HG03159 (cell line): ENCODE data around the gene VGLL4.

ENCODE experiments used
- ATAC-seq: cut with Tn5 transposase; IDR thresholded peaks from one replicate; pipeline ENCODE4 v1.9.1; 2021; ENCODE audit warnings: mild to moderate bottlenecking, moderate library complexity; ENCODE audit not compliant: unreplicated experiment

Gene VGLL4

DNA sequence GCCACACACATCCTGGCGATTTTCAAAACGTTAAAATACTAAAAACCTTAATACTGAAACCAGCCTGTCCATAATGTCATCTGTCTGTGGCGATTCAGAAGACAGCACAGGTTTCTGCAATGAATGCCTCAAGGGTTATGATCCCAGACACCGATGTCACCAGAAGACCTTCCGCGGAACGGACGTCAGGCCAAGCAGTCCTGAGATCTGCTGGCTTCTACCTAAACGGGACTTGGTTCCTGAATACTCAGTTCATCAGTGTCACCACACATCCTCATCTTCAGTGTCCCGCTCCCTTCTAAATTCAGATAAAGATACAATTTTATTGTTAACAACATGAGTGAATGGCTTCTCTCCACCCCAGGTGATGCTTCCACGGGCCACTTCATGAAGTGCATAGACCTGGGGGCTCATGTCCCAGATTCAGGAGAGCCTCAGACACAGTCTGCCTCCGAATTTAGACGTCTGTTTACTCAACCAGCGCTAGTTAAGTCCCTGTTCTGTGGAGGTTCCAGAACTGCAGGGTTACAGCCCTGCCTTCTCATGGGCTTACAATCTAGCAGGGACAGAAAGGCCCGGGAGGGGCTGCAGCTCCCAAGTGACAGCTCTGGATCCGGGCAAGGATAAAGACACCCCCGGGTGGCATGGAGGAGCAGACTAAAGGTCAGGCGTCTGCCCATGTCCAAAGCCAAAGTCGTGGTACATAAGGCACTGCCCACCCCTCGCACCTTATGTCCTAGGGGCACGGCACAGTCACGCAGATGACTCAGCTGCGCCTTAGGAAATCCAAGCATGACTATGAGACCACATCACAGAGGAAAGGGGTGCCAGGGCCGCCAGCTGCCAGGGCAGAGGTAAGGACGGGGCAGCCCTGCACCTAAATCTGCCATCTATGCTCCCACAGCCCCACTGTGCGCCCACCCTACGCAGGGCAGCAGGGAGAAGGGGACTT is 75.9 kb downstream of the VGLL4 start:
- ATAC-seq: no peak

GRCh38 chr3:11566916-11567315 is 76.8 kb downstream of the VGLL4 start:
- no peak for ATAC-seq

GRCh38 chr3:11566478-11566877 is 77.2 kb downstream of the VGLL4 start:
- ATAC-seq: no peak

DNA sequence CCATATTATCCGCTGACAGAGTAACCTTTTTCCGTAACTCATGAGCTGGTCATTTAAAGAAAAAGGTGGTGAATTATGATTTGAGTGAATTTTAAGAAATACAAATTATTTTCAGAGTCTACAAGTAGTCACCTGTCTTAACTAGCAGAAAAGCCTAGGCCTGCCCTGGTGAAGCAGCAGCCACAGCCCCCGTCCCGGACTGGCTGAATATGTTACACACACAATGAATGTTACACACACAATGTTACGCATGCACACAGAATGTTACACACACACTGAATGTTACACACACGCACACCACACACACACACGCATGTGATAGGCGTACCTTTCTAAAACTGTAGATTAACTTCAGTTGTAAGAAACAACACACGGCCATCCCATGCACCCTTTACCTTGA is 77.8 kb downstream of the VGLL4 start:
- ATAC-seq: no peak

- ATAC-seq: no peak
Measured at GRCh38 chr3:11565492-11565891, 78.2 kb downstream of the VGLL4 start.

GRCh38 chr3:11565072-11565471 is 78.6 kb downstream of the VGLL4 start:
- ATAC-seq: no peak

- ATAC-seq: no peak
Measured at GRCh38 chr3:11564577-11565001, 79.1 kb downstream of the VGLL4 start.

DNA sequence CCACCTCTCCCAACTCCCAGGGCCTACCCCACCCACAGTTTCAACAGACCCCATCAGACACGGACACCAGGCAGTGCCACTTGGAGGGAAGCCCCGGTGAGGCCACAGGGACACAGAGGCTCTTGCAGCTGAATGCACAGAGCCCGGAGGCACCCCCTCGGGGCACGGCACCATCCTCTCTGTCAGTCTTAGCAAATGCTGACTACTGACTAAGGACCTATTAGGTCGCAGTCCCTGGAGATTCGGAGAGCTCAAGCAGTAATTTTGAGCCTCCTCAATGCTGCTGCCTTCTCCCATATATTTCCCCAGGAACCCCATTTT is 79.9 kb downstream of the VGLL4 start:
- ATAC-seq: no peak

- no peak for ATAC-seq
Measured at GRCh38 chr3:11563159-11563864, 80.4 kb downstream of the VGLL4 start.

DNA sequence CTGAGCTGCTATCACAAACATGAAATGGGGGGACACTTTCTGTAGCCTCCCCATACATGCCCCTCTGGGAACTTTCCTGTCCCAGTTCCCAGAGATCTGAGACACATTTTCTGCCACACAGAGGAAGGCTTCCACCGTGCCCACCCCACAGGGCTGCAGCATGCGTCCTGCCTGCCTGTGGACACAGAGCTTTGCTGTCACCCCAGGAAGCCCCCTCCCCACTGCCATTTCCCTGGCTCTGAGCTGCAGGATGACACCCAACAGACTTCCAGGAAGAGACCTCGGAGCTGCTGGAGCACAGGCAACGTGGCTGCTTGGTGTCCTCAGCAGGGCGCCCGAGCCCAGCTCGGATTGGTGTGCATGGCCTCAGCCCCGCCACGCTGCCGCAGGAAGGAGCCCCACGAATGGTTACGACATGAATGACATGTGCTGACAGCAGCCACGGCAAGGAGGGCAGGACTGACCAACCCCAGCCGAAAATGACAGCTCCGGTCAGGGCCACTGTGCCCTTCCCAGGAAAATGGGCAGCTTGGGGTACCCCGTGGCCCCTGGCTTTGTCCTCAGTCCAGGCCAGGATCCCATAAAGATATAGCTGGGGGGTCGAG is 81.3 kb downstream of the VGLL4 start:
- ATAC-seq: no peak

DNA sequence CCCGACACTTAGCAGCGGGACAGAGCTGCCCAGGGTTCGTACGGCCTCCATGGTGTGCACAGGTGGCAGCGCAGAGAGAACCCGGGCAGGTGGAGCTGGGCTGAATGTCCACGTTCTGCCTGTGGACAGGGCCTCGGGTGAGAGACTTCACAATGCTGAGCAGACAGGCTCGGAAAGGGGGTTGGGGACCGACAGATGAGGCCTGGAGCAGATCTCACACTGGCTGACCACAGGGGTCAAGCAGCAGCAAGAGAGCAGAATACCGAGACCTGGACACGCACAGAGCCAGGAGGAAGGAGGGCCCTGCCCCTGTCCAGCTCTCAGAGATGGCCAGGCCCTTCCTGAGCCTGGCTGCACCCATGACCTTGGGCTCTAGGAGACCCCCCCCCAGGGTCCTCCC is 83.0 kb downstream of the VGLL4 start:
- ATAC-seq: no peak

DNA sequence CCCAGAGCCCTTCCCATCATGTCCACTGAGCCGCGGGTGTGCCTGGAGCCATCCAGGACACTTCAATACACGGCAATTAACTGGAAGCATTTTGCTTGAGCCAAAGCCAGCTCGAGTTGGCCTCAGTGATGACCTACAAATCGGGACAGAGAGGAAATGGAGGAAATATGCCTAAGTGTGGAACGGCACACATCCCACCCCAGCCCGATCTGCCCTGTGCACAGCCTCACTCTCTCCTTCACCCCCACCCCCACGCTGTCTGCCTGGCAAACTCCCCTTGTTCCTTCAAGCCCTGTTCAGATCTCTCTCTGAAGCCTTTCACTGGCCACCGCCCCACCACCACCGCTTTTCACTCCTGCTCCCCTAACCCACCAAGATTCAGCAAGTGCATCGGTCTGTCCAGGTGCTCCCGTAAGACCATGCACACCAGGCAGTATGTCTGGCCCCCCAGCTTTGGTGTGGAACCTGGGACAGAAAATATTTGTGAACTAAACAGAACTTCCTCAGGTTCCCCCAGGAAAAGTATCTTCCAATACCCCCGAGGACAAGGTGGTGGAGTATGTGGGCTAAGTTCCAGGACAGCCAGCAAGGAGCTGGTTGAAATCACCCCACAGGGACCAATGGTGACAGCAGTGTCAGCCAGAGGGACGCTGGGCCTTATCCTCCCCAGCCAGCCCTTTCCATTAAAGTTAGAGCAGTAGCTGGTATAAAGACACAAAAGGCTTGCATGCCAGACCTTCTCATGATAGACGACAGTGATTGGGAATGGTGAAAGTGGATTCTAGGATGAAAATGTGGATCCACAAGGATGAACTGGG is 83.7 kb downstream of the VGLL4 start:
- ATAC-seq: no peak

- no peak for ATAC-seq
Measured at GRCh38 chr3:11558918-11559815, 84.5 kb downstream of the VGLL4 start.

- ATAC-seq: no peak
Measured at GRCh38 chr3:11558411-11558903, 85.3 kb downstream of the VGLL4 start.

- ATAC-seq: no peak
Measured at GRCh38 chr3:11558002-11558401, 85.7 kb downstream of the VGLL4 start.

DNA sequence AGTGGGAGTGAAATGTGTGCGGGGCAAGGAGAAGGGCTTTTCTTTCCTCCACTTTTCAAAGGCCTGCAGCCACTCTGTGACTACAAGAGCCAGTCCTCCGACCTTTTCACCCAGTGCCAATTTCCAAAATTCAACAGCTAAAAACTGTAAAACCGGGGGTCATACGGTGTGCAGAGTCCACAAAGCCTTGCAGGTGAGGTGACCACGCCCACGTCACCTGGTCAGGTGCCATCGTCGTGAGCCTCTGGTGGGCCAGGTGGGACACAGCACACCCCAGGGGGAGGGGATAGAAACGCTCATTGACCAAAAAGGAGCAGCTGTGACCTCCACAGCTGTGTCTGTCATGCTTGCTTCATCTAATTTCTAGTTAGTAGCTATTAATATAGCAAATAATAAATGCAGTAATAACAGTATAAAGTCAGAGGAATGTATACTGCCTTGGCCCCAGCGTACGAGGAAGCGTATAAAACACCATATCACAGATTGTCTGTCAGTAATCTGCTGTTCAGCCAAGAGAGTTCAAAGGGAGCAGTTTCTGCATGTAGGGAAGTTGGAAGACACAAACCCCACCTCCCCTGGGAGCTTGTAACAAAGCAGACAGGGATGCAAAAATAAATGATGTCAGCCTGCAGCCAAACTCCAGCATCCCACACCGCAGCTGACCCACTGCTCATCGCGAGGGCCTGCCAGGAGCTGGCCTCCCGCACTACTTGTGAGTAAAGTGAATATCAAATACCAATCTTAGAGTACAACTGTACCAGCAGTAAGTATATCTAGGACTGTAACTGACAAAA is 86.7 kb downstream of the VGLL4 start:
- ATAC-seq: no peak

DNA sequence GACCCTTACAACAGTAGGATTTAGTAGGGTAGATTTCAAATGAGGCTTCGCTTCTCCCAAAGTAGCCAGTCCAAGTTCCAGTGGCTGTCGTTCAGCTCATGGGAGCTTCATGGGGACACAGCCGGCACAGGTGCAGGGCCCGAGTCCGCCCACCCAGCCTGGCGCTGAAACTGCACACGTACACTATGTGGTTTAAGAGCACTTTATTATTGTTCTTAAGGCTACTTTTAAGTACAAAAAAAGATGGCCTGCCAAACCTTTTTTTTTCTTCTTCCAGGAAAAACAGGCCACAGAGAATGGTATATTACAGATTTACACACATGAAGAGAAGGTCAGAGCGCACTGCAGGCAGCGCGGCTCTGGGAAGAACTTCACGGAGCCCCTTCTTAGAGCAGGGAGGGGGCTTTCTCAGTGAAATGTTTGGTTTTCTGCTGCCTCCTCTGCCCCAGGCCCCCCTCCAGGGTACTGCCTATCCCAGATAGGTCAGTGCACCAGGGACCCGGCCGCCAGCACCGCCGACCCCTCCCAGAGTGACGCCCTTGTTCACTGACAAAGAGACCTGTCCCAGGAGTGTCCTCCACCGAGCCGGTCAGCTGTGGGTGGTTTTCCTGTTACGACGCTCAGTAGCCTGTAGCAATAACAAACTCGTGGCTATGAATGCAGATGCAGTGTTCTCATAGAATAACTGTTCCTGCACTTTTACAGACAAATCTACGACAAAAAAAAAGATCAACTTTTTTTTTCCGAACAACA is 87.7 kb downstream of the VGLL4 start:
- ATAC-seq: no peak

DNA sequence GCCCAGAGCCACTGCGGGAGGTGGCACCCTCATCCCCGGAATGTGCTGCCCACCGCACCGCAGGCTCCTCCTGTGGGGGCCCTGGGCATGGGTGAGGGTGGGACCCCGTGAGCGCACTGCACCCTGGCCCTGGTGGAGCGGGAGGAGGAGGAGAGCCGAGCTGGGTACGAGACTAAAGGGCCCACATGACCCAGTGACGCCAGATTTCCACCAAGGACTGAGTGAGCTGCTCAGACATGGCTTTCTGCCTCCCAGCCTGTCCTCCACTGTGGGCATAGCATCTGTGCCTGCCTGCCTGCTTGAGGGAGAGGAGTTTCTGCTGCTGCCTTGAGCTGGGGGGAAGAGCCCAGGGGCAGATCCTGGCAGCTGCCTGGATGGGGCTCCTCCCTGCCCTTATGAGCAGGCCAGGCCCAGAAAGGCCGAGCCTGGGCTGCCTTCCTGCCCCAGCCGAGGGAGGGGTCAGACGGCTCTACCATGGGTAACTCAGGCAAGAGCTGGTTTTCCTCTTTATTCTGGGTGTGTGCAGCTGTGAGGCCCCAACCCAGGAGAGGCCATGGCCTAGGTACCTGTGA is 88.4 kb downstream of the VGLL4 start:
- ATAC-seq: no peak
